HepG2 (cell line): ENCODE data around the gene IFIT1B. TPM values are rescaled to one million over a fixed set of nuclear protein-coding genes. Genes with fewer than 3 reads are reported as not detected.

Experiments used
- HNF4G ChIP-seq, 2 experiments: sonication (generic) in 1 of 2; formaldehyde crosslinking in 1 of 2; IDR thresholded peaks; 2 replicates each; pipeline versions ENCODE4 v1.4.0 to v1.6.1; 2011 to 2020; ENCODE audit warnings: borderline replicate concordance in 2 of 2, low read depth in 2 of 2, mild to moderate bottlenecking in 2 of 2, low read length in 1 of 2, missing genetic modification reagents in 1 of 2, moderate library complexity in 1 of 2
- JDP2 ChIP-seq: sonication (generic); formaldehyde crosslinking; IDR thresholded peaks from 2 replicates; pipeline ENCODE4 v1.8.1; 2022; ENCODE audit warnings: missing genetic modification reagents, borderline replicate concordance
- MXD1 ChIP-seq: sonication (generic); formaldehyde crosslinking; IDR thresholded peaks from 2 replicates; pipeline ENCODE4 v1.4.0; 2020; ENCODE audit warnings: mild to moderate bottlenecking, missing genetic modification reagents
- SRSF9 ChIP-seq: fragments of 200-400 bp; formaldehyde crosslinking; IDR thresholded peaks from 2 replicates; pipeline ENCODE4 v1.6.1; 2018; ENCODE audit warnings: borderline replicate concordance, mild to moderate bottlenecking, low read depth, low read length; ENCODE audit not compliant: insufficient read depth, poor library complexity, severe bottlenecking
- ZFP1 ChIP-seq: IDR thresholded peaks from 2 replicates; pipeline ENCODE4 v1.6.1; 2016
- ZNF20 ChIP-seq: sonication (generic); formaldehyde crosslinking; IDR thresholded peaks from 2 replicates; pipeline ENCODE4 v1.4.0; 2020; ENCODE audit warnings: mild to moderate bottlenecking, moderate library complexity, missing genetic modification reagents
- ZNF431 ChIP-seq: sonication (generic); formaldehyde crosslinking; IDR thresholded peaks from 2 replicates; pipeline ENCODE4 v1.9.0; 2022; ENCODE audit warnings: missing genetic modification reagents, low read depth, mild to moderate bottlenecking, borderline replicate concordance
- ZSCAN12 ChIP-seq: sonication (generic); formaldehyde crosslinking; IDR thresholded peaks from 2 replicates; pipeline ENCODE4 v1.9.0; 2021; ENCODE audit warnings: mild to moderate bottlenecking, missing genetic modification reagents
- polyA plus RNA-seq, 8 experiments: library from polyadenylated mRNA; depleted of rRNA in 3 of 8; stranded (reverse) in 7 of 8; unstranded in 1 of 8; fragments of >200 nt; fragmentation: Illumina TruSeq in 4 of 8; extraction: Trizol in 4 of 8; gene quantifications; 2 replicates each; pipeline versions ENCODE4 v1.2.1 to v1.2.3, GENCODE V29; 2011 to 2016; ENCODE audit warnings: low read depth in 4 of 8, missing spikeins in 1 of 8, mixed read lengths in 1 of 8; ENCODE audit not compliant: insufficient read depth in 1 of 8
- total RNA-seq, 5 experiments: library from RNA; depleted of rRNA; stranded (reverse); fragments of >200 nt; fragmentation: Illumina TruSeq; extraction: Trizol; gene quantifications; 2 replicates each; pipeline ENCODE4 v1.2.3, GENCODE V29; 2016; ENCODE audit warnings: low read depth in 1 of 5
- TF ChIP-seq, protein P1 (sequence below): sonication (generic); formaldehyde crosslinking; IDR thresholded peaks from 2 replicates; pipeline ENCODE4 v1.4.0; 2020; ENCODE audit warnings: missing genetic modification reagents
- TF ChIP-seq, protein P2 (sequence below): sonication (generic); formaldehyde crosslinking; conservative IDR thresholded peaks from 2 replicates; pipeline ENCODE4 v1.8.1; 2023; ENCODE audit warnings: missing genetic modification reagents
- TF ChIP-seq, protein P3 (sequence below): sonication (generic); formaldehyde crosslinking; IDR thresholded peaks from 2 replicates; pipeline ENCODE4 v1.4.0; 2020; ENCODE audit warnings: missing genetic modification reagents
- TF ChIP-seq, protein P4 (sequence below): sonication (generic); formaldehyde crosslinking; IDR thresholded peaks from 2 replicates; pipeline ENCODE4 v1.4.0; 2020; ENCODE audit warnings: missing genetic modification reagents; ENCODE audit errors: not compliant biosample characterization
- TF ChIP-seq, protein P5 (sequence below): sonication (generic); formaldehyde crosslinking; IDR thresholded peaks from 2 replicates; pipeline ENCODE4 v1.9.0; 2022; ENCODE audit warnings: missing genetic modification reagents, mild to moderate bottlenecking, borderline replicate concordance
- TF ChIP-seq, protein P6 (sequence below): IDR thresholded peaks from 2 replicates; pipeline ENCODE4 v1.6.1; 2016; ENCODE audit warnings: mild to moderate bottlenecking, missing biosample characterization, missing genetic modification reagents
- TF ChIP-seq, protein P7 (sequence below): sonication (generic); formaldehyde crosslinking; IDR thresholded peaks from 2 replicates; pipeline ENCODE4 v1.4.0; 2020; ENCODE audit warnings: mild to moderate bottlenecking, missing genetic modification reagents

The IFIT1B gene
- total and polyA plus RNA-seq, 2 of the 13 experiments (the other 11 are each of a cell fraction or from before 2014, with no cell fraction given) = not detected

DNA sequence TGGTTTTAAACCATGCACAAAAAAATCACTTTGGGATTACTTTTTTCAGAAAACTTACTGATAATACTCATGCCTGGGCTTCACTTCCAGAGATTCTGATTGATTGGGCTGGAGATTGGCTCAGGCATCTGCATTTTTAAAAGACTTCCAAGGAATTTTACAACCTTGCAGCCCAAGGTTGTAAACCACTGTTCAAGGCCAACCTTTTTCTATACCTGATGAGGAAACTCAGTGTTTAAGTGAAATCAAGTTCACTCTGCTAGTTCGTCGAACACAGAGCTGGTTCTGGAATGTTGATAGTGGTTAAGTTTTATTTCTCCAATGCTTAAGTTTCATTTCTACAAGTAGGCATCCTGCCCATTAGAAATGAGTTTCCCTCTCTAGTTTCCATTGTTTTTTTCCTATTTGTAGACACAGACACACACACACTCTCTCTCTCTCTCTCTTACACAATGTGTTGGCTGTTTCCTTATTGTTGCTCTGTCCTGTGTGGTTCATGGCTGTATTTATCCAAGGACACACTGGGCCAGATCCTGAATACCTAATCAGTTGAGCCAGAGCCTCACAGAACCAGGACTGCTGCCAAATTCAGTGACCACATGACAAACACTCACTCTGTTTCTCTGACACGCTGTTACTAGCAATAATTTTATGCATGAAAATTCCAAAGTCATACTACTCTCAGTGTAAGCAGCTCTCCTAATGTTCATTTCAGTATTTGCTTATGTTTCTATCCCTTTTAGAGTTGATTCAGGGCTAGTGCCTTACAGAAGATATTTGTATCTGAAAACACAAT, 3.7 kb upstream of the IFIT1B start (continued):
- no peak for TF ChIP-seq ZNF431
- TF ChIP-seq, protein P1, sequence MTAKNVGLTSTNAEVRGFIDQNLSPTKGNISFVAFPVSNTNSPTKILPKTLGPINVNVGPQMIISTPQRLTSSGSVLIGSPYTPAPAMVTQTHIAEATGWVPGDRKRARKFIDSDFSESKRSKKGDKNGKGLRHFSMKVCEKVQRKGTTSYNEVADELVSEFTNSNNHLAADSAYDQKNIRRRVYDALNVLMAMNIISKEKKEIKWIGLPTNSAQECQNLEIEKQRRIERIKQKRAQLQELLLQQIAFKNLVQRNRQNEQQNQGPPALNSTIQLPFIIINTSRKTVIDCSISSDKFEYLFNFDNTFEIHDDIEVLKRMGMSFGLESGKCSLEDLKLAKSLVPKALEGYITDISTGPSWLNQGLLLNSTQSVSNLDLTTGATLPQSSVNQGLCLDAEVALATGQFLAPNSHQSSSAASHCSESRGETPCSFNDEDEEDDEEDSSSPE = no peak
- peak; percentile 61; the same call in 1 of the 2 replicates for TF ChIP-seq HNF4G (IDR thresholded peaks at IDR 0.05; ENCODE audit: borderline replicate concordance, low read depth, low read length)
- TF ChIP-seq HNF4G (CRISPR knock-in tag; IDR thresholded peaks at IDR 0.05; ENCODE audit: borderline replicate concordance, low read depth) = 0 out of 2 replicates have a peak, but pooled peaks have one; percentile 36
- TF ChIP-seq ZFP1 = no peak
- TF ChIP-seq, protein P2, sequence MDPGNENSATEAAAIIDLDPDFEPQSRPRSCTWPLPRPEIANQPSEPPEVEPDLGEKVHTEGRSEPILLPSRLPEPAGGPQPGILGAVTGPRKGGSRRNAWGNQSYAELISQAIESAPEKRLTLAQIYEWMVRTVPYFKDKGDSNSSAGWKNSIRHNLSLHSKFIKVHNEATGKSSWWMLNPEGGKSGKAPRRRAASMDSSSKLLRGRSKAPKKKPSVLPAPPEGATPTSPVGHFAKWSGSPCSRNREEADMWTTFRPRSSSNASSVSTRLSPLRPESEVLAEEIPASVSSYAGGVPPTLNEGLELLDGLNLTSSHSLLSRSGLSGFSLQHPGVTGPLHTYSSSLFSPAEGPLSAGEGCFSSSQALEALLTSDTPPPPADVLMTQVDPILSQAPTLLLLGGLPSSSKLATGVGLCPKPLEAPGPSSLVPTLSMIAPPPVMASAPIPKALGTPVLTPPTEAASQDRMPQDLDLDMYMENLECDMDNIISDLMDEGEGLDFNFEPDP (CRISPR knock-in tag) = no peak
- TF ChIP-seq ZSCAN12 (CRISPR knock-in tag) = no peak
- TF ChIP-seq SRSF9 = no peak
- TF ChIP-seq, protein P3, sequence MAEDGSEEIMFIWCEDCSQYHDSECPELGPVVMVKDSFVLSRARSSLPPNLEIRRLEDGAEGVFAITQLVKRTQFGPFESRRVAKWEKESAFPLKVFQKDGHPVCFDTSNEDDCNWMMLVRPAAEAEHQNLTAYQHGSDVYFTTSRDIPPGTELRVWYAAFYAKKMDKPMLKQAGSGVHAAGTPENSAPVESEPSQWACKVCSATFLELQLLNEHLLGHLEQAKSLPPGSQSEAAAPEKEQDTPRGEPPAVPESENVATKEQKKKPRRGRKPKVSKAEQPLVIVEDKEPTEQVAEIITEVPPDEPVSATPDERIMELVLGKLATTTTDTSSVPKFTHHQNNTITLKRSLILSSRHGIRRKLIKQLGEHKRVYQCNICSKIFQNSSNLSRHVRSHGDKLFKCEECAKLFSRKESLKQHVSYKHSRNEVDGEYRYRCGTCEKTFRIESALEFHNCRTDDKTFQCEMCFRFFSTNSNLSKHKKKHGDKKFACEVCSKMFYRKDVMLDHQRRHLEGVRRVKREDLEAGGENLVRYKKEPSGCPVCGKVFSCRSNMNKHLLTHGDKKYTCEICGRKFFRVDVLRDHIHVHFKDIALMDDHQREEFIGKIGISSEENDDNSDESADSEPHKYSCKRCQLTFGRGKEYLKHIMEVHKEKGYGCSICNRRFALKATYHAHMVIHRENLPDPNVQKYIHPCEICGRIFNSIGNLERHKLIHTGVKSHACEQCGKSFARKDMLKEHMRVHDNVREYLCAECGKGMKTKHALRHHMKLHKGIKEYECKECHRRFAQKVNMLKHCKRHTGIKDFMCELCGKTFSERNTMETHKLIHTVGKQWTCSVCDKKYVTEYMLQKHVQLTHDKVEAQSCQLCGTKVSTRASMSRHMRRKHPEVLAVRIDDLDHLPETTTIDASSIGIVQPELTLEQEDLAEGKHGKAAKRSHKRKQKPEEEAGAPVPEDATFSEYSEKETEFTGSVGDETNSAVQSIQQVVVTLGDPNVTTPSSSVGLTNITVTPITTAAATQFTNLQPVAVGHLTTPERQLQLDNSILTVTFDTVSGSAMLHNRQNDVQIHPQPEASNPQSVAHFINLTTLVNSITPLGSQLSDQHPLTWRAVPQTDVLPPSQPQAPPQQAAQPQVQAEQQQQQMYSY (CRISPR knock-in tag) = no peak
- TF ChIP-seq, protein P4, sequence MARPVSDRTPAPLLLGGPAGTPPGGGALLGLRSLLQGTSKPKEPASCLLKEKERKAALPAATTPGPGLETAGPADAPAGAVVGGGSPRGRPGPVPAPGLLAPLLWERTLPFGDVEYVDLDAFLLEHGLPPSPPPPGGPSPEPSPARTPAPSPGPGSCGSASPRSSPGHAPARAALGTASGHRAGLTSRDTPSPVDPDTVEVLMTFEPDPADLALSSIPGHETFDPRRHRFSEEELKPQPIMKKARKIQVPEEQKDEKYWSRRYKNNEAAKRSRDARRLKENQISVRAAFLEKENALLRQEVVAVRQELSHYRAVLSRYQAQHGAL (CRISPR knock-in tag) = no peak
- TF ChIP-seq, protein P5, sequence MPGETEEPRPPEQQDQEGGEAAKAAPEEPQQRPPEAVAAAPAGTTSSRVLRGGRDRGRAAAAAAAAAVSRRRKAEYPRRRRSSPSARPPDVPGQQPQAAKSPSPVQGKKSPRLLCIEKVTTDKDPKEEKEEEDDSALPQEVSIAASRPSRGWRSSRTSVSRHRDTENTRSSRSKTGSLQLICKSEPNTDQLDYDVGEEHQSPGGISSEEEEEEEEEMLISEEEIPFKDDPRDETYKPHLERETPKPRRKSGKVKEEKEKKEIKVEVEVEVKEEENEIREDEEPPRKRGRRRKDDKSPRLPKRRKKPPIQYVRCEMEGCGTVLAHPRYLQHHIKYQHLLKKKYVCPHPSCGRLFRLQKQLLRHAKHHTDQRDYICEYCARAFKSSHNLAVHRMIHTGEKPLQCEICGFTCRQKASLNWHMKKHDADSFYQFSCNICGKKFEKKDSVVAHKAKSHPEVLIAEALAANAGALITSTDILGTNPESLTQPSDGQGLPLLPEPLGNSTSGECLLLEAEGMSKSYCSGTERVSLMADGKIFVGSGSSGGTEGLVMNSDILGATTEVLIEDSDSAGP (CRISPR knock-in tag) = no peak; the same call in 1 of the 2 replicates
- TF ChIP-seq ZNF20 = no peak
- TF ChIP-seq MXD1 (CRISPR knock-in tag) = no peak
- TF ChIP-seq, protein P6, sequence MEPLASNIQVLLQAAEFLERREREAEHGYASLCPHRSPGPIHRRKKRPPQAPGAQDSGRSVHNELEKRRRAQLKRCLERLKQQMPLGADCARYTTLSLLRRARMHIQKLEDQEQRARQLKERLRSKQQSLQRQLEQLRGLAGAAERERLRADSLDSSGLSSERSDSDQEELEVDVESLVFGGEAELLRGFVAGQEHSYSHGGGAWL (CRISPR knock-in tag) = no peak
- TF ChIP-seq, protein P7, sequence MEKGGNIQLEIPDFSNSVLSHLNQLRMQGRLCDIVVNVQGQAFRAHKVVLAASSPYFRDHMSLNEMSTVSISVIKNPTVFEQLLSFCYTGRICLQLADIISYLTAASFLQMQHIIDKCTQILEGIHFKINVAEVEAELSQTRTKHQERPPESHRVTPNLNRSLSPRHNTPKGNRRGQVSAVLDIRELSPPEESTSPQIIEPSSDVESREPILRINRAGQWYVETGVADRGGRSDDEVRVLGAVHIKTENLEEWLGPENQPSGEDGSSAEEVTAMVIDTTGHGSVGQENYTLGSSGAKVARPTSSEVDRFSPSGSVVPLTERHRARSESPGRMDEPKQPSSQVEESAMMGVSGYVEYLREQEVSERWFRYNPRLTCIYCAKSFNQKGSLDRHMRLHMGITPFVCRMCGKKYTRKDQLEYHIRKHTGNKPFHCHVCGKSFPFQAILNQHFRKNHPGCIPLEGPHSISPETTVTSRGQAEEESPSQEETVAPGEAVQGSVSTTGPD (CRISPR knock-in tag) = peak; percentile 97
- TF ChIP-seq JDP2 = no peak
